Peyer's patch (tissue), 4 donors: ENCODE data around the gene GIPC1. TPM values are rescaled to one million over a fixed set of nuclear protein-coding genes. Genes with fewer than 3 reads are reported as not detected.
A peak's percentile ranks its signal among the peaks of the same experiment; 100 is the strongest.

ENCODE experiments used
- DNase-seq, 3 donors: peaks; one replicate each; pipeline ENCODE4 v3.0.0-alpha.2; 2017 to 2019
- H3K27ac ChIP-seq, 4 donors: fragments of 200-600 bp; sonication (generic); one replicate each; pipeline ENCODE4 v1.5.1; 2016 to 2019
- H3K27me3 ChIP-seq, 2 donors: fragments of 200-600 bp; sonication (generic); one replicate each; pipeline ENCODE4 v1.5.1; 2019
- H3K36me3 ChIP-seq, 3 donors: fragments of 200-600 bp; sonication (generic); one replicate each; pipeline ENCODE4 v1.5.1; 2016 to 2019
- H3K4me1 ChIP-seq, 4 donors: fragments of 200-600 bp; sonication (generic); one replicate each; pipeline ENCODE4 v1.5.1; 2016 to 2019
- H3K4me3 ChIP-seq, 4 donors: fragments of 200-600 bp; sonication (generic); 1 replicate in 3 of 4; 2 replicates in 1 of 4; pipeline ENCODE4 v1.5.1; 2016 to 2019; ENCODE audit warnings: mild to moderate bottlenecking in 1 of 4
- H3K9me3 ChIP-seq, 4 donors: fragments of 200-600 bp; sonication (generic); one replicate each; pipeline ENCODE4 v1.5.1; 2016 to 2019; ENCODE audit warnings: mild to moderate bottlenecking in 1 of 4
- CTCF ChIP-seq, 6 experiments: fragments of 450-650 bp in 4 of 6; fragments of 200-600 bp in 2 of 6; sonication (generic) in 1 of 6; IDR thresholded peaks; one replicate each; pipeline ENCODE4 v1.5.1; 2017 to 2019; ENCODE audit warnings: antibody characterized with exemption in 6 of 6, mild to moderate bottlenecking in 3 of 6, moderate library complexity in 1 of 6
- POLR2A ChIP-seq, 2 donors: fragments of 450-650 bp; IDR thresholded peaks; one replicate each; pipeline ENCODE4 v1.5.1; 2017; ENCODE audit warnings: antibody characterized with exemption in 2 of 2, mild to moderate bottlenecking in 2 of 2, moderate library complexity in 2 of 2
- total RNA-seq, 4 donors: library from RNA; depleted of rRNA; stranded (reverse); fragments of >200 nt; gene quantifications; one replicate each; pipeline ENCODE4 v1.1.0, GENCODE V29; 2016

The GIPC1 gene
- total RNA-seq, 4 donors from 2014 or later, result 45.8 to 68.5 (median 65.2) TPM

- TF ChIP-seq CTCF (IDR thresholded peaks at IDR 0.05), result no peak
- TF ChIP-seq POLR2A (IDR thresholded peaks at IDR 0.05), result no peak
- no peaks in the 10 kb centered on the region for H3K36me3 ChIP-seq
- H3K4me3 ChIP-seq, result peak overlapping the region in 3 of 4 donors; percentile 73 to 92 (median 89)
- peak overlapping the region; percentile 69 to 94 (median 81) for H3K27ac ChIP-seq
- H3K9me3 ChIP-seq, result no peaks in the 10 kb centered on the region
- peak in 2 of 3 donors; percentile 62 to 71 for DNase-seq
- peaks cover 0 to 37% (median 20%) of the 10 kb centered on the region in 4 donors for H3K4me1 ChIP-seq
- no peaks in the 10 kb centered on the region for H3K27me3 ChIP-seq
Observed at GRCh38 chr19:14434543-14435319, 61.2 kb downstream of the GIPC1 start.

- H3K4me1 ChIP-seq, result peaks cover 0 to 28% (median 16%) of the 10 kb centered on the region in 4 donors
- peak; percentile 60 to 75 (median 75) for DNase-seq
- no peaks in the 10 kb centered on the region for H3K27me3 ChIP-seq
- peak overlapping the region; percentile 69 to 94 (median 81) for H3K27ac ChIP-seq
- H3K4me3 ChIP-seq, result peak overlapping the region; percentile 61 to 92 (median 81)
- no peaks in the 10 kb centered on the region for H3K36me3 ChIP-seq
- TF ChIP-seq CTCF (IDR thresholded peaks at IDR 0.05) (peak in 1 of 6 experiments; percentile 18), POLR2A (IDR thresholded peaks at IDR 0.05) (no peak)
- no peaks in the 10 kb centered on the region for H3K9me3 ChIP-seq
Observed at GRCh38 chr19:14433554-14434501, 62.1 kb downstream of the GIPC1 start.

- TF ChIP-seq CTCF (IDR thresholded peaks at IDR 0.05), result no peak
- no peak for TF ChIP-seq POLR2A (IDR thresholded peaks at IDR 0.05)
- no peaks in the 10 kb centered on the region for H3K36me3 ChIP-seq
- H3K27ac ChIP-seq, result peak within 1 kb of the TSS; percentile 69 to 94 (median 81)
- no peaks in the 10 kb centered on the region for H3K27me3 ChIP-seq
- H3K4me1 ChIP-seq, result peaks cover 0 to 24% (median 15%) of the 10 kb centered on the region in 4 donors
- peak within 1 kb of the TSS; percentile 61 to 92 (median 81) for H3K4me3 ChIP-seq
- no peaks in the 10 kb centered on the region for H3K9me3 ChIP-seq
- DNase-seq, result peak; percentile 64 to 72 (median 64)
Observed at GRCh38 chr19:14432791-14433553, 63.0 kb downstream of the GIPC1 start, which contains the start of gene PKN1. PKN1 (plus strand) TSS chr19:14433306; CDS start chr19:14433522, 216 bp downstream.

- Histone ChIP-seq H3K4me3 (no peak overlapping the region), H3K9me3 (no peaks in the 10 kb centered on the region), H3K27ac (no peak overlapping the region), H3K4me1 (peaks cover 0 to 24% (median 15%) of the 10 kb centered on the region in 4 donors), H3K27me3 (no peaks in the 10 kb centered on the region), H3K36me3 (no peaks in the 10 kb centered on the region)
- DNase-seq, result no peak
- no peak for TF ChIP-seq POLR2A (IDR thresholded peaks at IDR 0.05)
- TF ChIP-seq CTCF (IDR thresholded peaks at IDR 0.05), result no peak
Observed at GRCh38 chr19:14430712-14431111, 65.2 kb downstream of the GIPC1 start.
